GM18858 (cell line): ENCODE measurements around the gene SENP3.
A peak's percentile ranks its signal among the peaks of the same experiment; 100 is the strongest.

Experiments used
- ATAC-seq: cut with Tn5 transposase; IDR thresholded peaks from one replicate; pipeline ENCODE4 v1.9.1; 2021; ENCODE audit not compliant: unreplicated experiment

Gene SENP3

DNA sequence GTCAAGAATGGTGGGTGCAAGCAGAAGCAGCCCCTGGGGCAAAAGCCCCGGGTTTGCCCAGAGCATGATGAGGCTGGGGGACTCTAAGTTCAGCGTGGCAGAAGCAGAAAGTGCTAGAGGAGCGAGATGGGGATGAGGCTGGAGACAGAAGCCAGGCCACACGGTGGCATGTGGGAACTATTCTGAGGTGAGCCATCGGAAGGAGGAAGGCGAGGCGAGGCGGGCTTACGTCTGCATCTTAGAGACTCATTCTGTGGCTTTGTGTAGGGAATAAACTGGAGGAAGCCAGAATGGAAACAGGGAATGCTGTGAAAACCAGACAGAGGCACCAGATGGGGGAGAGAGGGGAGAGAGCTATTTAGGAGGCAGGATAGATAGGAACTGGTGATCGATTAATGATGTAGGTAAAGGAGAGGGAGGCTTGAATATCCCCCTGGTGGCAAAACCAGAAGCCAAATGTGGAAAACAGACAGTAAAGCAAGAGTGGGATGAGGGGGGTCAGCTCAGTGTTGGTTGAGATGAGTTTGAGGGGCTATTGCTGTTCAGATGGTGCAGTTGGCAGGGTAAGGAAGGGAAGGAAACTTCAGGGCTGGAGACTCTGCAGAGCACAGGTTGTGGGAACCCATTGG lies 6.3 kb upstream of the SENP3 start:
- ATAC-seq = no peak

DNA sequence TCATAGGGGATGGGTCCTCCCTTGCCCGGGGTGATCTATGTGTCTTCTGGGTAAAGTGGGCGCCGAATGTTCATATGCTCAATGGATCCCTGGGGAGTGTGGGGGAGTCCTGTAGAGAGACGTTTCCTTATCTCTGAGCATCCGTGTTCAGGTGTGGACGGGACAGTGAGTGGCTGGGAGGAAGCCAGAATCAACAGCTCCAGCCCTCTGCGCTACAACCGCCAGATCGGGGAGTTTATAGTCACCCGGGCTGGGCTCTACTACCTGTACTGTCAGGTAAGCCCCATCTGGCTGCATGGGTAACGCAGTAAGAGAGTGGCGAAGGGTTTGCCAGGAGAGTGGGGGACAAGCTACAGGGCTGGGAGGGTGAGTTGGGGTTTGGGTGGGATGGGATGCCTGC lies 5.1 kb upstream of the SENP3 start:
- no peak for ATAC-seq

DNA sequence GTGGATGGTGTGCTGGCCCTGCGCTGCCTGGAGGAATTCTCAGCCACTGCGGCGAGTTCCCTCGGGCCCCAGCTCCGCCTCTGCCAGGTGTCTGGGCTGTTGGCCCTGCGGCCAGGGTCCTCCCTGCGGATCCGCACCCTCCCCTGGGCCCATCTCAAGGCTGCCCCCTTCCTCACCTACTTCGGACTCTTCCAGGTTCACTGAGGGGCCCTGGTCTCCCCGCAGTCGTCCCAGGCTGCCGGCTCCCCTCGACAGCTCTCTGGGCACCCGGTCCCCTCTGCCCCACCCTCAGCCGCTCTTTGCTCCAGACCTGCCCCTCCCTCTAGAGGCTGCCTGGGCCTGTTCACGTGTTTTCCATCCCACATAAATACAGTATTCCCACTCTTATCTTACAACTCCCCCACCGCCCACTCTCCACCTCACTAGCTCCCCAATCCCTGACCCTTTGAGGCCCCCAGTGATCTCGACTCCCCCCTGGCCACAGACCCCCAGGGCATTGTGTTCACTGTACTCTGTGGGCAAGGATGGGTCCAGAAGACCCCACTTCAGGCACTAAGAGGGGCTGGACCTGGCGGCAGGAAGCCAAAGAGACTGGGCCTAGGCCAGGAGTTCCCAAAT lies 4.5 kb upstream of the SENP3 start:
- ATAC-seq = no peak

DNA sequence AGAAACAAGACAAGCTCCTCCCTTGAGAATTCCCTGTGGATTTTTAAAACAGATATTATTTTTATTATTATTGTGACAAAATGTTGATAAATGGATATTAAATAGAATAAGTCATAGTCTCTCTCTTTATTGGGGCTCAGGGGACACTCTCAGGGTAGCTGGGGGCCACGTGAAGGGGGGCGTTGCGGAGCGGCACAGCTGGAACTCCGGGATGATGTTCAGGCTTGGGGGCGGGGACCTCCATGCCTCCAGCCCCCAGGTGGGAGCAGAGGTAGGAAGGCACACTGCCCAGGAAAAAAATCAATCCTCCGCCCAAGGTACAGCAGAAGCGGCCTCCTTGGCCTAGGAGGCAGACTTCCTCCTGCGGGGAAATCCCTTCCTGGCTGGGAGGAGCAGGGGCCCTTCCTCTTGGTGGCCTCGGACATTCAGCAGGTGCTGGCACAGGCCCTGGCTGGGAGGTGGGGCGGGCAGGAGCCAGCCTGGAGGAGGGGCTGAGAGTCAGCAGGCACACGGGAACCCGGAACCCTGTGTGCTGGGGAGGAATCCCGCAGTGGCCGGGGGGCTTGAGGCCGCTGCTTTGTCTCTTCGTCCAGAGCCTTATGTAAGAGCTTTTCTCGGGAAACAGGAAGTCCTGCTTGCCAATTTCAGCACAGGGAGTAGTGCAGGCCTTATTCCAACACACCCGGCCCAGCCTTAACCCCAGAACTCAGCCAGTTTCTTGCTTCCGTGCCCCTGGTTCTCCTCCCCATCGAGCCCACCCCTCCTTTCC lies 3.8 kb upstream of the SENP3 start:
- no peak for ATAC-seq

DNA sequence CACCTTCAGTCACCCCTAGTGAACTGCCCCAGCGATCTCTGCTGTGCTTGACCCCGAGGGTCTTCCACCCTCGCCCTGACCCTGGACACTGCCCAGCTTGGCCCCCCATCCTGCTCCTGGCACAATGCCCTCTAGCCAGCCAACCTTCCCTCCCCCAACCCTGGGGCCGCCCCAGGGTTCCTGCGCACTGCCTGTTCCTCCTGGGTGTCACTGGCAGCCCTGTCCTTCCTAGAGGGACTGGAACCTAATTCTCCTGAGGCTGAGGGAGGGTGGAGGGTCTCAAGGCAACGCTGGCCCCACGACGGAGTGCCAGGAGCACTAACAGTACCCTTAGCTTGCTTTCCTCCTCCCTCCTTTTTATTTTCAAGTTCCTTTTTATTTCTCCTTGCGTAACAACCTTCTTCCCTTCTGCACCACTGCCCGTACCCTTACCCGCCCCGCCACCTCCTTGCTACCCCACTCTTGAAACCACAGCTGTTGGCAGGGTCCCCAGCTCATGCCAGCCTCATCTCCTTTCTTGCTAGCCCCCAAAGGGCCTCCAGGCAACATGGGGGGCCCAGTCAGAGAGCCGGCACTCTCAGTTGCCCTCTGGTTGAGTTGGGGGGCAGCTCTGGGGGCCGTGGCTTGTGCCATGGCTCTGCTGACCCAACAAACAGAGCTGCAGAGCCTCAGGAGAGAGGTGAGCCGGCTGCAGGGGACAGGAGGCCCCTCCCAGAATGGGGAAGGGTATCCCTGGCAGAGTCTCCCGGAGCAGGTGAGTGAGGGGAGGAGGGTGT lies 3.0 kb upstream of the SENP3 start, which contains the start of gene TNFSF13:
TSS of gene TNFSF13 (plus strand) at position 207 of the 776 bp plus-strand sequence. CDS start at position 497, 290 bp downstream.
- no peak for ATAC-seq

DNA sequence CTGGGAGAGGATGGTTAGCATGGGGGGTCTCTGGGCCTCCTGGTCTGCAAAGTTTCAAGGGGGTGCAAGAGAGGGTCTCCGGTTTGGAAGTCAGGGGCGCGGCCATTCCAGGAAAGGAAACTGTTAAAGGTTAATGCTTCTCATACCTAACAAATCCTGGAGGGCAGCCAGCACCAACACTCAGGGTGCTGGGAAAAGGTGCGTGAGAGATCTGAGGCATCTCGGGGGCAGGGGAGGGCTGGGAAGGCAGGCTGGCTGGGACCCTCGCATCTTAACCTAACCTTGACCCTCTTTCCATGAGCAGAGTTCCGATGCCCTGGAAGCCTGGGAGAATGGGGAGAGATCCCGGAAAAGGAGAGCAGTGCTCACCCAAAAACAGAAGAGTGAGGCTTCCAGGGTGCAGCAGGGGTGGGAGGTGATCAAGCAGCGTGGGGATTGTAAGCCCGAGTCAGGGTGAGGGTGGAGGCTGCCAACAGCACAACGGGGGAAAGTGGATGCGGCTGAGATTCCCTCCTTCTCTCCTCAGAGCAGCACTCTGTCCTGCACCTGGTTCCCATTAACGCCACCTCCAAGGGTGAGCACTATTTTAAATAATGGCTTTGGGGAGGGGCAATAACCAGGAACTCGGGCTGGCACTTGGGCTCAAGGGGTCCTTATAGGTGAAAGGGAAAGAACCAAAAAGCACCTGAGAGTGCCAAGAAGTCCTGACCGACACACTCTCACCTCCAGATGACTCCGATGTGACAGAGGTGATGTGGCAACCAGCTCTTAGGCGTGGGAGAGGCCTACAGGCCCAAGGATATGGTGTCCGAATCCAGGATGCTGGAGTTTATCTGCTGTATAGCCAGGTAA lies 2.2 kb upstream of the SENP3 start:
- ATAC-seq = no peak

DNA sequence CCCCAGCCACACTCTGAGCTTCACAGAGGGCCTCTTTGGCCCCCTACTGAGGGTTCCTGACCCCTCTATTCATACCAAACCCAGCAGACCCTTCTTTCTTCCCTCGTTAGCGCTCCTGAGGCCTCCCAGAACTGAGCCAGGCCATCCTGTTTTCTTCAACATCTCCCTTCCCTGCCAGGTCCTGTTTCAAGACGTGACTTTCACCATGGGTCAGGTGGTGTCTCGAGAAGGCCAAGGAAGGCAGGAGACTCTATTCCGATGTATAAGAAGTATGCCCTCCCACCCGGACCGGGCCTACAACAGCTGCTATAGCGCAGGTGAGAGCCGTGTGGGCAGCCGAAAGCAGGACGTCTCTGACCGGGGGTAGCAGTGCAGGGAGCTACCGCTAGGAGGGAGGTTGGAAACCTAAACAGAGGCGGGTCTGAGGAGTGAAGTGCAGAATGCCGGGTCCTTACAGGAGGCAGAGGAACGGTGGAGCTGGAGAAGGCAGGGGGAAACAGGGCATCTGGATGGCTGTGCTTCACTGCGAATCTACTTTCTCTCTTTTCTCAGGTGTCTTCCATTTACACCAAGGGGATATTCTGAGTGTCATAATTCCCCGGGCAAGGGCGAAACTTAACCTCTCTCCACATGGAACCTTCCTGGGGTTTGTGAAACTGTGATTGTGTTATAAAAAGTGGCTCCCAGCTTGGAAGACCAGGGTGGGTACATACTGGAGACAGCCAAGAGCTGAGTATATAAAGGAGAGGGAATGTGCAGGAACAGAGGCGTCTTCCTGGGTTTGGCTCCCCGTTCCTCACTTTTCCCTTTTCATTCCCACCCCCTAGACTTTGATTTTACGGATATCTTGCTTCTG lies 1.3 kb upstream of the SENP3 start:
- ATAC-seq = no peak

DNA sequence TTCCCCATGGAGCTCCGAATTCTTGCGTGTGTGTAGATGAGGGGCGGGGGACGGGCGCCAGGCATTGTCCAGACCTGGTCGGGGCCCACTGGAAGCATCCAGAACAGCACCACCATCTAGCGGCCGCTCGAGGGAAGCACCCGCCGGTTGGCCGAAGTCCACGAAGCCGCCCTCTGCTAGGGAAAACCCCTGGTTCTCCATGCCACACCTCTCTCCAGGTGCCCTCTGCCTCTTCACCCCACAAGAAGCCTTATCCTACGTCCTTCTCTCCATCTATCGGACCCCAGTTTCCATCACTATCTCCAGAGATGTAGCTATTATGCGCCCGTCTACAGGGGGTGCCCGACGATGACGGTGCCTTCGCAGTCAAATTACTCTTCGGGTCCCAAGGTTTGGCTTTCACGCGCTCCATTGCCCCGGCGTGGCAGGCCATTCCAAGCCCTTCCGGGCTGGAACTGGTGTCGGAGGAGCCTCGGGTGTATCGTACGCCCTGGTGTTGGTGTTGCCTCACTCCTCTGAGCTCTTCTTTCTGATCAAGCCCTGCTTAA lies 617 bp upstream of the SENP3 start:
- no peak for ATAC-seq

DNA sequence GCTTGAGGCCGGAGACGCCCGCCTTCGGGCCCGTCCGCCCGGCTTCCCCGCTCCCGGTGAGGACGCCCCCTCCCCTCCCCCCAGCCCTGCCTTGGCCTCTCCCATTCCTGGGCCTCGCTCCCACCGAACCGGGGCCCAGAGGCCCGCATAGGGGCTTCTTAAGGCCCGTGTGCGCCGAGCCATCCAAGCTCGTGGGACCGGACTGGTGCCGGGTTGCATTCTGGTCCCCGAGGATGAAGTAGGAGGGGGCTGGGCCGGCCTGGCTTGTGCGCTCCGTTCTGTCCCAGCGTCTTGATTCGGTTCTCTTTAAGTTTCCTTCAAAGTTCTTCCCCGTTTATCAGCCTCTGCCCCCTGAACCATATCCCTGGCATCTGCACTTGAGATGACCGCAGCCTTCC lies 488 bp downstream of the SENP3 start:
- no peak for ATAC-seq

DNA sequence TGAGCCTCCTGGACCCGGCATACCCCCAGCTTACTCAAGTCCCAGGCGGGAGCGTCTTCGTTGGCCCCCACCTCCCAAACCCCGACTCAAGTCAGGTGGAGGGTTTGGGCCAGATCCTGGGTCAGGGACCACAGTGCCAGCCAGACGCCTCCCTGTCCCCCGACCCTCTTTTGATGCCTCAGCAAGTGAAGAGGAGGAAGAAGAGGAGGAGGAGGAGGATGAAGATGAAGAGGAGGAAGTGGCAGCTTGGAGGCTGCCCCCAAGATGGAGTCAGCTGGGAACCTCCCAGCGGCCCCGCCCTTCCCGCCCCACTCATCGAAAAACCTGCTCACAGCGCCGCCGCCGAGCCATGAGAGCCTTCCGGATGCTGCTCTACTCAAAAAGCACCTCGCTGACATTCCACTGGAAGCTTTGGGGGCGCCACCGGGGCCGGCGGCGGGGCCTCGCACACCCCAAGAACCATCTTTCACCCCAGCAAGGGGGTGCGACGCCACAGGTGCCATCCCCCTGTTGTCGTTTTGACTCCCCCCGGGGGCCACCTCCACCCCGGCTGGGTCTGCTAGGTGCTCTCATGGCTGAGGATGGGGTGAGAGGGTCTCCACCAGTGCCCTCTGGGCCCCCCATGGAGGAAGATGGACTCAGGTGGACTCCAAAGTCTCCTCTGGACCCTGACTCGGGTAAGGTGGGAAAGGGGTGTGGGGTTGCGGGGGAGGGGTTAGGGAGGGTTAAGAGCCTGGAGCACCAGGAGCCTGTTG lies 1.6 kb downstream of the SENP3 start:
- no peak for ATAC-seq

DNA sequence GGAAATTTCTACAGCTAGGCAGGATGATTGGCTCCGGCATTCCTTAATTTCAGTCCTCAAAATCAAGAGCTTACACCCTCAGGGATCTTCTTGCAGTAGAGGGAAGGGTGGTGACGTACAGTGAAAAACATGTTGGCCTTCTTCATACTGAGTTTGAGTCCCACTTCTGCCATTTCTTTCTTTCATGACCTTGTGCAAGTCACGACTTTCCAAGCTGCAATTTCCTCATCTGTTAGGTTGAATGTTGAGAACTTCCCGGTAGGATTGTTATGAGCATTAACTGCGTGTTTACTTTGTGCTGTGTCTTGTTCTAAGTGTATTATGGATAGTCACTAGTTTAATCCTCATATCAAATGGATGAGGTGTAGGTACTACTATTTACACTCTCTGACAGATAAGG lies 7.9 kb downstream of the SENP3 start:
- no peak for ATAC-seq

DNA sequence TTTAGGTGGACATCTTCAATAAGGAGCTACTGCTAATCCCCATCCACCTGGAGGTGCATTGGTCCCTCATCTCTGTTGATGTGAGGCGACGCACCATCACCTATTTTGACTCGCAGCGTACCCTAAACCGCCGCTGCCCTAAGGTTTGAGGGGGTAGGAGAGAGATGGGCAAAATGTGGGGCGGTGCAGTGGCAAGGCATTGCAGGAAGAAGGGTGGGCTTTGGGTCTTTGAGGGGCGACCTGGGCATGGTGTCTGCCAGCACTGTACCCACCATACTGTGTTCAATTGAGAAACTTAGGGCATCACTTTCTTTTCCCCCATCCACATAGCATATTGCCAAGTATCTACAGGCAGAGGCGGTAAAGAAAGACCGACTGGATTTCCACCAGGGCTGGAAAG lies 8.6 kb downstream of the SENP3 start:
- ATAC-seq = no peak

DNA sequence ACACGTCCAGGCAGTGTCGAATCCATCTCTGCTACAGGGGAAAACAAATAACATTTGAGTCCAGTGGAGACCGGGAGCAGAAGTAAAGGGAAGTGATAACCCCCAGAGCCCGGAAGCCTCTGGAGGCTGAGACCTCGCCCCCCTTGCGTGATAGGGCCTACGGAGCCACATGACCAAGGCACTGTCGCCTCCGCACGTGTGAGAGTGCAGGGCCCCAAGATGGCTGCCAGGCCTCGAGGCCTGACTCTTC lies 10.5 kb downstream of the SENP3 start:
- ATAC-seq = no peak

DNA sequence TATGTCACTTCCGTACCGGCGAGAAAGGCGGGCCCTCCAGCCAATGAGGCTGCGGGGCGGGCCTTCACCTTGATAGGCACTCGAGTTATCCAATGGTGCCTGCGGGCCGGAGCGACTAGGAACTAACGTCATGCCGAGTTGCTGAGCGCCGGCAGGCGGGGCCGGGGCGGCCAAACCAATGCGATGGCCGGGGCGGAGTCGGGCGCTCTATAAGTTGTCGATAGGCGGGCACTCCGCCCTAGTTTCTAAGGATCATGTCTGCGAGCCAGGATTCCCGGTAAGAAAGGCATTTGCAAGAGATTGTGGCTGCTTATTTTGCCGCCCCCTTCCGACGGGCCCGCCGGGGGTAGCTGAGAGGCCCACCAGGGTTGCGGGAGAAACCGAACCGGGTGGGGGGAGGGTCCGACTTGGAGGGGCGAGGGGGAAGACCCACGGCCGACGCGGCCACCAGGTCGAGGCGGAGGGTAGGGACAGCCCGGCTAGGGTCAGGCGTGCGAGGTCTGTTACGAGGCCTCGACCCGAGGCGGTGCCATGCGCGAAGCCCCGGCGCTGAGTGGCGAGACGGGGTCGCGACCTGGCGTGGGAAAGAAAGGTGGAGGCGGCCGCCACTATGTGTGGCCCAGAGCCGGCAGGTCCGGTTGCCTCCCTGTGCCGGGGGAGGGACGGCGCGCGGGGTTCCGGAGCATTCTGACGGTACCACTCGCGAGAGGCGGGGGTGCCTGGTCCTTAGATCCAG lies 11.0 kb downstream of the SENP3 start:
- ATAC-seq = peak; percentile 85

DNA sequence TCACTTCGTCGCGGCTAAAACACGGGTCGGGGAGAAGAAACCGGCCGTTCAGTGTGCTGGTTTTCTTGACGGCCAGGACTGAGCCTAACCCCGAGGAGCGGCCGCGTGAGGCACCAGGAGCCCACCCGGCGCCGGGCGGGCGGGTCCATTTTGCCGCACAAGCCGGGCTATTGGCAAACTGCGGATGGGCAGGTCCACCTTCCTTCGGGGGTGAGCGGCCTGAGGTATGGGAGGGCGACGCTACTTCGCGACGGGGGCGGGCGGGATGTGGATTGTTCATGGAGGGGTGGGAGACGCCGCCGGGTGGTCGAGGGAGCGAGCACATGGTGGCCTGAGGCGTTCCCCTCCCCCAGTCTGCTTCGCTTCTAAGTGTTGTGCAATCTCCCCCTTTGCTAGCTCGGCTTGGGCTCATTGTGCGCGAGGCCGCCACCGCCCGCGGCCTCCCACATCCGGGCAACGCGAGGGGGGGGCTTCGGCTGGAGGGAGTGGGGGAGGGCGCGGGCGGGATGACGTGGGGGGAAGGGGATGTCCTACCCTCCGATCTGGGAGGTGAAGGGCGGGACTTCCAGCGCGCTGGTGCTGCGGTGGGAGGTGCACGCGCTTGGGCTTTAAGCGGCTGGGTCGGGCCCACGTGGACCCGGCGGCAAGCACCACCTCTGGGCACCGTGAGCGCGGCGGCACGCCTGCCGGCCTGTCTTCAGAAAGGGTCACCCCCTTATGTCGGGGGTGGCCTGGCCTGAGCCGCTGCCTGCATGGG lies 11.8 kb downstream of the SENP3 start:
- no peak for ATAC-seq

DNA sequence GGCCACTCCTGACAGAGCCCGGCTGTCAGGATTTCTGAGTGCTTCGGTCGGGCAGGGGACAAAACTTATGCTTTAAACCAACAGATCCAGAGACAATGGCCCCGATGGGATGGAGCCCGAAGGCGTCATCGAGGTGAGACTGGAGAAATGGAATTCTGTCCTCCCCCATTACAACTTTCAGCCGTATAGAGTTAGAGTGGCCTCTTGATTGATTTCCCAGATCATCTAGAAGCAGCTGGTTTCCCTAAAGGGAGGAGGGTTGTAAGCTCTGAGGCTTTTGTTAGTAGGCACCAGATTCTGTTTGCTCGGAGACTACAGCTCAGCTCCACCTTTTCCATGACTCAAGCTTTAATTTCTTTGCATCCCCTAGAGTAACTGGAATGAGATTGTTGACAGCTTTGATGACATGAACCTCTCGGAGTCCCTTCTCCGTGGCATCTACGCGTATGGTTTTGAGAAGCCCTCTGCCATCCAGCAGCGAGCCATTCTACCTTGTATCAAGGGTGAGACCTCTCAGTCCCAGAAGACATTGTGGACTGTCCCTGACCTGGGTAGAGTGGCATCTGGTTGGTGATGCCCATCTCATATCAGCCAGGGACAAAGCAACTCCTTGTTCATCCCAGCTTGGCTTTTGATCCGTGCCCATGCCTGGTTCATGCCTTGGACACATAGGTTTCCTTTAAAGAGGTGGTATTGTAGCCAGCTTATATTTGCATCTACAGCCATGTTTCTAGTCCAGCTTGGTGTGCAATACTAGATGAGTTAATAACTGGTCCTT lies 12.6 kb downstream of the SENP3 start:
- no peak for ATAC-seq

DNA sequence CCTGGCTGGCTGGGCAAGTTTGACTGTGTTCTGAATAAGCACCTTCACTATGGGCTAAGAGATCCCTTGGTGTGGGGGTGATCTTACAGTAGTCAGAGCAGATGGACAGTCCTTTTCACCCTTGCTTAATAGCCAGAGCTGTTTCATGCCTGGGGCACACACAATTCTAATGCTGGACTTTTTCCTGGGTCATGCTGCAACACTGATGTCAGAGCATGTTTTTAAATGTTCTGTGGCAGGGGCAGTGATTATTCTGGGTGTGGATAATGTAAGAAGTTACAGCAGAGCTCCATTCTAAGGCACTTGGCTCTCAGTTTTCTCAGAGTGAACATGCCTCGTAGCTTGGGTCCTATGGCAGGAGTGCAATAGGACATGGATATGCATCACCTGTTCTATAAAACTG lies 13.8 kb downstream of the SENP3 start:
- ATAC-seq = no peak
